Activated gamma-delta T cell (primary cell): ENCODE results near the gene POP7.
"Not testable (repeated sequence)": the region's sequence is repeated elsewhere in the genome, so short reads cannot be mapped to it uniquely, and the experiment has no call there.

ENCODE experiments used
- DNase-seq: peaks from one replicate; lab custom pipeline; 2025; lab: John Stamatoyannopoulos, UW
- total RNA-seq, 2 donors: gene quantifications; one replicate each; lab custom pipeline; 2026; lab: John Stamatoyannopoulos, UW

The POP7 gene
- total RNA-seq = 13.1 to 14.8 reads per million in 2 donors

DNA sequence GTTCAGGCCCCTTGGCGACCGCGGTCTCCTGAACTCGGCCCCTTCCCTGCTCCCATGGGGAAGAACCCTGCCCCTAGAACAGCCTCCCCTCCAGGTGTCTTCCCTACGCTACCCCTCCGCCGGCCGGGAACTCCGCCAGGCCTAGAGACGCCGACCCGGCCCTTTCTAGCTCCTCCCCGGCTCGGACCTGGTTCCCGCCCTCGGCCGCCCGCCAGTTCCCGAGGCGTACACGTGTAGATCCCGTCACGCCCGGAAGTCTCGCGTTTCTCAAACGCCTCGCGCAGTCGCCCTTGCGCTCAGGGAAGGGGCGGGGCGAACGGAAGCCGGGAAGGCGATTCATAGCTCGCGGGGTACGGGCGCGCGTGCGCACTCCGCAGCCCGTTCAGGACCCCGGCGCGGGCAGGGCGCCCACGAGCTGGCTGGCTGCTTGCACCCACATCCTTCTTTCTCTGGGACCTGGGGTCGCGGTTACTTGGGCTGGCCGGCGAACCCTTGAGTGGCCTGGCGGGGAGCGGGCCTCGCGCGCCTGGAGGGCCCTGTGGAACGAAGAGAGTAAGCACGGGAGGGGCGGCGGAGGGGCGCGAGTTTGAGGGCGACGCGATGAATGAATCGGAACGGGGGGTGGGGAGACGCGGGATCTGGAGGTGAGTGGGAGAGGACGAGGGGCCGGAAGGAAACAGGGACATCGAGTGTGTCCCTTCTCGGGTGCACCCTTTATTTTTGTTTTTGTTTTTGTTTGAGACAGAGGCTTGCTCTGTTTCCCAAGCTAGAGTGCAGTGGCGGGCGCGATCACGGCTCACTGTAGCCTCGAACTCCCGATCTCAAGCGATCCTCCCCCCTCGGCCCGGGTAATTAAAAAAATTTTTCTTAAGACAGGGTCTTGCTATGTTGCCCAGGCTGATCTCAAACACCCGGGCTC is at the start of gene POP7:
Gene POP7, plus strand, starts transcription at position 369 of the 919 bp plus-strand sequence. CDS start 710 bp downstream, outside the sequence.
- peak; percentile 95 for DNase-seq

DNA sequence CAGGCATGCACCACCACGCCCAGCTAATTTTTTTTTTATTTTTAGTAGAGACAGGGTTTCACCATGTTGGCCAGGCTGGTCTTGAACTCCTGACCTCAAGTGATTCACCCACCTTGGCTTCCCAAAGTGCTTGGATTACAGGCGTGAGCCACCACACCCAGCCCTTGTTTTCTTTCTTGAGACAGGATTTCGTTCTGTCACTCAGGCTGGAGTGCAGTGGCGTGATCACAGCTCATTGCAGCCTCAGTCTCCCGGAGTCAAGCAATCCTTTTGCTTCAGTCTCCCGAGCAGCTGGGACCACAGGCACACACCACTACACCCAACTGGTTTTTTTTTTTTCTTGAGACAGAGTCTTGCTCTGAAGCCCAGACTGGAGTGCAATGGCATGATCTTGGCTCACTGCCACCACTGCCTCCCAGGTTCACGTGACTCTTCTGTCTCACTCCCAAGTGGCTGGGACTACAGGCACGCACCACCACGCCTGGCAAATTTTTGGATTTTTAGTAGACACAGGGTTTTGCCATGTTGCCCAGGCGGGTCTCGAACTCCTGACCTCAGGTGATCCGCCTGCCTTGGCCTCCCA is 43.6 kb upstream of the POP7 start:
- not testable (repeated sequence) for DNase-seq

DNA sequence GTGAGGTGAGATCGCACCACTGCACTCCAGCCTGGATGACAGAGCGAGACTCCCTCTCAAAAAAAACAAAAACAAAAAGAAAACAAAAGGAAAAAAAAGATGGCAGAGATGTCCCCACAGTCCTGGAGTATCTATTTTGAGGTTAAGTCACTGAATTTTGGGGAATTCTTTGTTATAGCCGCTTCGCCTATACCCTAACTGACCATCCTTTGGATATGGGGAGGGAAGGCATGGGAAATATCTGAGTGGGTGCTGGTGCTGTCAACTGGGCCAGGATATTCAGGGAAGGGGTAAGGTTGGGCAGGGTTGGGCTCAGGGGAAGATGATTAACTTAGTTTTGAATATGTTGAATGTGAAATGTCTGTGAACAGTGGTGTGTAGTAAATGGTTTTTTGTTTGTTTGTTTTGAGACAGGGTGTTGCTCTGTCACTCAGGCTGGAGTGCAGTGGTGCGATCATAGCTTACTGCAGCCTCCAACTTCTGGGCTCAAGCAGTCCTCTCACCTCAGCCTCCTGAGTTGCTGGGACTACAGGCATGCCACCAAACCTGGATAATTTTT is 40.7 kb upstream of the POP7 start:
- DNase-seq = no peak

DNA sequence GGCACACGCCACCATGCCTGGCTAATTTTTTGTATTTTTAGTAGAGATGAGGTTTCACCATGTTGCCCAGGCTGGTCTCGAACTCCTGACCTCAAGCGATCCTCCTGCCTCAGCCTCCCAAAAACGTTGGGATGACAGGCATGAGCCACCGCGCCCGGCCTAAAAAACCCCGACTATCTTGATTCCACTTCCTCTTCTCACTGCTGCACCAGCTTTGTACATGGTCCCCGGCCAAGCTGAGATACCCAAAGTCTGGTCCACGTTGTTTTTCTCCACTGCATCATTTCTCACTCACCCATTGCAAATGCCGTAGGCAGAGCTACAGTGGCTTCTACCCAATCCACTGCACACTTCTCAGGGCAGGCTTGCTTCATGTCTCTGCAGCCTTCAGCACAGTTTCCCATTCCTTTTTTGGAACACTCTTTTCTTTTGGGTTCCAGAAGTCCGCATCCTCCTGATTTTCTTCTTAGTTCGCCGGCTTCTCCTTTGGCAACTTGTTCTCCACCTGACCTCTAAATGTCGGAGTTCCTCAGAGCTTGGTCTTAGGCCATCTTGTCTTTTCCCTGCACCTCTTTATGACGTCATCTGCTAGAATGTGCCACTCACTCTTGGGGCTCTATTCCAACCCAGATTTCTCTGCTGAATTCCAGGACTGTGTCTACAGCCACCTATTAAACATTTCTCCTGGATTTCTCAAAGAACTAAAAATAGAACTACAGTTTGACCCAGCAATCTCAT is 38.4 kb upstream of the POP7 start:
- DNase-seq = no peak

DNA sequence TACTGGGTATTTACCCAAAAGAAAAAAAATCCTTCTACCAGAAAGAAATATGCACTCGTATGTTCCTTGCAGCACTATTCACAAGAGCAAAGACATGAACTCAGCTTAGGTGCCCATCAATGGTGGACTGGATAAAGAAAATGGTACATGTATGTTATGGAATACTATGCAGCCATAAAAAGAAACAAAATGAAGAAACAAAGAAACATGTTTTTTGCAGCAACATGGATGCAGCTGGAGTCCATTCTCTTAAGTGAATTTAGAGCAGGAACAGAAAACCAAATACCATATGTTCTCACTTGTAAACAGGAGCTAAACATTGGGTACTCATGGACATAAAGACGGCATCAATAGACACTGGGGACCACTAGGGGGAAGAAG is 37.9 kb upstream of the POP7 start:
- no peak for DNase-seq

DNA sequence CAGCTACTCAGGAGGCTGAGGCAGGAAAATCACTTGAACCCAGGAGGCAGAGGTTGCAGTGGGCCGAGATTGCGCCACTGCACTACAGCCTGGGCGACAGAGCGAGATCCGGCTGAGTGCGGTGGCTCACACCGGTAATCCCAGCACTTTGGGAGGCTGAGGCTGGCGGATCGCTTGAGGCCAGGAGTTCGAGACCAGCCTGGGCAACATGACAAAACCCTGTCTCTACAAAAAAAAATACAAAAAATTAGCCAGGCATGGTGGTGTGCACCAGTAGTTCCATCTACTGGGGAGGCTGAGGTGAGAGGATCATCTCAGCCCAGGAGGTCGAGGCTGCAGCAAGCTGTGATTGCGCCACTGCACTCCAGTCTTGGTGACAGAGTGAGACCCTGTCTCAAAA is 36.8 kb upstream of the POP7 start:
- DNase-seq = not testable (repeated sequence)

DNA sequence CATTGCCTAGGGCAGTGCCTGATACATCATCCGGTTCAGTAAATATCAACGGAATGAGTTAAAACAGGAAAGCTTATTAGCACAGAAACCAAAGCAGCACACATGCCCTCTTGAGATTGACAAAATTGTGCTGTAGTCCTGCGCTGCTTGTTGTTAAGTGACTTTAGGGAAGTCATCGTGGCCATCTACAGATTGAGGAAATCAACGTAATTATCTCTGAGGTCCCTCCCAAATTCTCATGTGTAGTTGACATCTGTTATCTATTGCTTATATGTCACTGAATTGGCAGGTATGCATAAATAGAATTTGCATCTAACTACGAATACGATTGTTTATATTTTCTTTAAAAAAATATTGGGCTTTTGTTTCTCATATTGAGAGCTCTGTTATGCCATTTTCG is 35.8 kb upstream of the POP7 start:
- no peak for DNase-seq

DNA sequence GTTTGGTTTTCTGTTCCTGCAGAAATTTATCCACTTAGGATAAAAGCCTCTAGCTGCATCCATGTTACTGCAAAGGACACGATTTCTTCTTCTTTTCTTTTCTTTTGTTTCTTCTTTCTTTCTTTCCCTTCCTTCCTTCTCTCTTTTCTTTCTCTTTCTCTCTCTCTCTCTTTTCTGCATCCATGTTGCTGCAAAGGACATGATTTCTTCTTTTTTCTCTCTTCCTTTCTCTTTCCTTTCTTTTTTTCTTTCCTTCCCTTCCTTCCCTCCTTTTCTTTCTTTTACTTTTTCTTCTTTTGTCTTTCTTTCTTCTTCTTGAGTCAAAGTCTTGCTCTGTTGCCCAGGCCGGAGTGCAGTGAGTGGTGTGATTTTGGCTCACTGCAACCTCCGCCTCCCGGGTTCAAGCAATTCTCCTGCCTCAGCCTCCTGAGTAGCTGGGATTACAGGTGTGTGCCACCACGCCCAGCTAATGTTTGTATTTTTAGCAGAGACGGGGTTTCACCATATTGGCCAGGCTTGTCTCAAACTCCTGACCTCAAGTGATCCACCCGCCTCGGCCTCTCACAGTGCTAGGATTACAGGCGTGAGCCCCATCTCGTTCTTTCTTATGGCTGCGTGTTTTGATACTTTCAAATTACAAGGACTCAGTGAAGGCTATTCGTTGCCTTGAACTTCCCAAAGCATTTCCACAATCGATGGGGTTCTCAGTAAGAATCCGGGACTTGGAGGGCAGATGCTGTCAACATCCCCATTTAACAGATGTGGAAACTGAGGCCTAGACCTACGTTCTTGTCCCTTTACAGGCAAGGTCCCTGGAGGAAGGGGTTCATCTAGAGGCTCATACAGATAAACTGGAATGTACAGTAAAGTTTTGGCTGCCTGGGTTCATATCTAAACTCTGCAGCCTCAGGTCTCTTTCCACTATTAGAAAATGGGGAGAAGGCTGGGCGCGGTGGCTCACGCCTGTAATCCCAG is 34.3 kb upstream of the POP7 start:
- no peak for DNase-seq

DNA sequence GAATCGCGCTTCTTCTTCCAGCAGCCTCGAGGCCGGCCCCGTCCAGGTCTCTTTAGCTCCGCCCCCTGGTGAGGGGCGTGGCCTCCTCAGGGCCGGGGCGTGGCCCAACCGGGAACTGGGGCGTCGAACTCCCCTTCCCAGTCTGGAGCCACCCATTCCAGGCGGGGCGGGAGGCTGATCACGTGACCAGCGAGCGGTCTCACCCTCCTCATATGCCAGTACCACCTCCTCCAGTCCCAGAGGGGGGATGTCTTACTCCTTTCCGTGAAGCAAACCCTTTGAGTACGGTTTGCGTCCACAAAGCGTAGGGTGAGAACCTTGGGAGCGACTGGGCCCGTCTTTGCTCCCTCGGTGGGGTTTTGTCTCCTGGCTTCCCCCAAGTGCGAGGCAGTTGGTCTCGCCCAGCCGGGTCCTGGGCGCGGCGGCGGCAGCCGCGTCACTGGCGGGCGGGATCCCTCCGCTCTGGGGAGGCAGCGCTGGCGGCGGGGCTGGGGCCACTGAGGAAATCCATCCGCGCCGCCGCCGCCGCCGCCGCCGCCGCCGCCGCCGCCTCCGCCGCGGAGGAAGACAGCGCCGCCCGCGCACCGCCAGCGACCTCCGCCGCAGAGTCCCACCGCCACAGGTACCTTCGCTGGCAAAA is 32.5 kb upstream of the POP7 start, which contains the start of gene GNB2:
Gene GNB2, plus strand, starts transcription at position 439 of the 640 bp plus-strand sequence. CDS start 2,526 bp downstream, outside the sequence.
- peak; percentile 95 for DNase-seq

DNA sequence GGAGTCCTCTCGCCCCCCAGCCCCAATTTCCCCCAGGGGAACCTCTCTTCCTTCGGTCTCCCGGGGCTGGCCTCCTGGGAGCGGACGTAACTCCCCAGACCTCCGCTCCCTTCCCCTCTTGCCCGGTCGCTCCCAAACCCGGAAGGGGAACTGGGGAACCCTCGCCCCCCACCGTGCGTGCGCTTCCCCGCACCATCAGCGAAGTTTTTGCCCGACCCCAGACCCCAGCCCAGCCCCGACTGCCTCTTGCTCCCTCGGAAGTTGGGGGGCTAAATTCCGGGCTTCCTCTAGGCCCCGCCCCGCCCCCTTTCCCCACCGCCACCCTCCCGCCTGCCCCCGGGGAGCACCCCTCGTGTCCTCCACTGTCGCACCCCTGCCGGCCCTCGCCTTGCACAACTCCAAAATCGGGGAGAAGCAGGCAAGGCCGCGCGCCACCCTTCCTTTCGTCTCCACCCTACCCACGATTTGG is 31.9 kb upstream of the POP7 start:
- peak; percentile 34 for DNase-seq

DNA sequence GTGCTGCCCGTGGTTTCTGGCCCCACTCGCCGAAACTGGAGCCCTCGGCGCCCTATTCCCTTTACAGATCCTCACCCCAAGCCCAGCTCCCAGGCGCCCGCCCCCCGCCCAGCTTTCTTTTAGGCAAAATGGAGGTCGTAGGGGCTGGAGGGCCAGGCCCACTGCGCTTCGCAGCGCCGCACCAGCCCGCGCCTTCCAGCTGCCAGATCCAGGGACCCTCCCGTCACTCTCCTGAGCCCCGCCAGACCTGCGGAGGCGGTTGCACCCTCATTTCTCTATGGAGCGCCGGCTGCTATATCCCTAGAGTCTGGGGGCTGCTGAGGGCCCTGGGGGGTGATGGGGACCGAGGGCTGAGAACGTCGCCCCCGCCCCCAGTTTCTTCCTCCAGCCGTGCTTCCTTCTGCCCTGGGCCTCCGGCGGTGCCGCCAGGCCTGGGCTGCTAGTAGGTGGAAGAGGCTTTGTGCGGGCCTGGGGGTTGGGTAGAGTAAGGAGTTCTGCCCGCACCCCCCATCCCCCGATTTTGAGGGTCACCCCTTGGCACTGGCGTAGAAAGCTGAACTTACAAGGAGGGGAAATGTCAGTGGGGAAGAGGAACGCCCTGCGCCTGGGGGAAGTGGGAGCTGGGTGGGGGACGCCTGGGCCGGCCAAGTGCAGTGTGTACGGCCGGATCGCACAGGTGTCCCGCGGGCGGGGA is 31.4 kb upstream of the POP7 start:
- no peak for DNase-seq

DNA sequence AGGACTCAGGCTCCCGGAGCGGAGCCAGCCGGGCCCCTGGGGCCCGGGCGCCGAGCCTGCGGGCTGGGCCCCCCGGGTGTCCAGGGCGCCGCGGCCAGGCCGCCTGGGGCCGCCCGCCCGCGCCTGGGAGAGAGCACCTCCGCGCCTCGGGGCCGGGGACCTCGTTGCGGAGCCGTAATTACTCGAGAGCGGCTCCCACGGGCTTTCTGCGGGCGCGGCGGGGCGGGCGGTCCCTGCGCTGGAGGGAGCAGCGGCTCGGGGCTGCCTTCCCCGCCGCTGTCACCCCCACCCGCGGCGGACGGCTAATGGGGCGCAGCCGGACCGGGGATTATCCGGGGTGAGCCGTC is 30.8 kb upstream of the POP7 start:
- DNase-seq = peak; percentile 56

DNA sequence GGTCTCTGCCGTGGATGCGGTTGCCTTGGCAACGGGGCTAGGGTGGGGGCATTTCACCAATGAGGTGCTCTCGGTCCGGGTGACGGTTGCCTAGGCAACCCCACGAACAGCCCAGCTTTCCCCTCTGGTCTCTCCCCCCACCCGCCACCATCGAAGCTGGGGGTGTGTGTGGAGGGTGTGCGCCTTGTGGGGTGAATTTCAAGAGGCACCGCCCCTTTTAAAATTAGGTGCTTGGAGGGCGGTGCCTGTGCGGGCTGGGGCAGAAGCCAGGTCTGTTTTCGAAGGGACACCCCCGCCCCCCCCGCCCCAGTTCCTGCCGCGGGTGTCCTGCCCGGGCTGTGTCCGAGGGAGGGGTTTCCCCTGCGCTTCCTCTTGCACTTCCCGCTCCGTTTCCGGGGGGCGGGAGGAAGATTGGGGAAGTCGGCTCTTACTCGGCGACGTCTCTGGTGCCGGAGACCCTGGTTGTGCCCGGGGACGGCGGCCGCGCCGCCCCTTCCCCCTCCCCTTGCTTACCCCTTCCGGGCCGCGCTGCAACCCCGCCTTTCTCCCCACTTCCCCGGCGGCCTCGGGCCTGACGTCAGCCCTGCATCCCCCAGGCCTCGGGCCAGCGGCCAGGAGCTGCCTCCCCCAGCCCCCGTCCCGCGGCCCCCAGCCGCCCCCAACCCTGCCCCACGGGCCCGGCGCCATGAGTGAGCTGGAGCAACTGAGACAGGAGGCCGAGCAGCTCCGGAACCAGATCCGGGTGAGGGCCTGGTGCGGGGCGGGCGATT is 30.2 kb upstream of the POP7 start:
- peak; percentile 95 for DNase-seq

DNA sequence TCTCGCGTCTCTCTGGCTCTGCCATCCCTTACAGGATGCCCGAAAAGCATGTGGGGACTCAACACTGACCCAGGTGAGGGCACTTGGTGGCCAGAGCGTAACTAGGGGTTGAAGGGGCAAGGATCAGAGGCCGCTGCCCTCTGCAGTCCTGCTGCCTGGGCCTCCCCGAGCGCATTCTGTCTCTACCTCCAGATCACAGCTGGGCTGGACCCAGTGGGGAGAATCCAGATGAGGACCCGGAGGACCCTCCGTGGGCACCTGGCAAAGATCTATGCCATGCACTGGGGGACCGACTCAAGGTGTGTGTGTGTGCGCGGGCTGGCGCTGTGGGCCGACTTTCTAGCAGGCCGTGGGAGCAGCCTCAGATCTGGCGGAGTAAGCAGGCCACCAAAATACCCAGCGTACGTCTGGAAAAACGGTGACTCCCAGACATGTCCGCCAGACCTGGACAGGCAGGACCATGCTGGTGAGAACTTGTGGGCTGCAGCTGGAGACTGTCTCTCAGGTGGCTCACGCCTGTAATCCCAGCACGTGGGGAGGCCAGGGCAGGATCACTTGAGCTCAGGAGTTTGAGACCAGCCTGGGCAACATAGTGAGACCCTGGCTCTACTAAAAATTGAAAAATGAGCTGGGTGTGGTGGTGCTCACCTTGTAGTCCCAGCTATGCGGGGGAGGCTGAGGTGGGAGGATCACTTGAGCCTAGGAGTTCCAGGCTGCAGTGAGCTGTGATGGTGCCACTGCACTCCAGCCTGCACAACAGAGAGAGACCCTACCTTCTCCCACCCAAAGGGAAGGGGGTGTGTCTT is 29.2 kb upstream of the POP7 start:
- no peak for DNase-seq

DNA sequence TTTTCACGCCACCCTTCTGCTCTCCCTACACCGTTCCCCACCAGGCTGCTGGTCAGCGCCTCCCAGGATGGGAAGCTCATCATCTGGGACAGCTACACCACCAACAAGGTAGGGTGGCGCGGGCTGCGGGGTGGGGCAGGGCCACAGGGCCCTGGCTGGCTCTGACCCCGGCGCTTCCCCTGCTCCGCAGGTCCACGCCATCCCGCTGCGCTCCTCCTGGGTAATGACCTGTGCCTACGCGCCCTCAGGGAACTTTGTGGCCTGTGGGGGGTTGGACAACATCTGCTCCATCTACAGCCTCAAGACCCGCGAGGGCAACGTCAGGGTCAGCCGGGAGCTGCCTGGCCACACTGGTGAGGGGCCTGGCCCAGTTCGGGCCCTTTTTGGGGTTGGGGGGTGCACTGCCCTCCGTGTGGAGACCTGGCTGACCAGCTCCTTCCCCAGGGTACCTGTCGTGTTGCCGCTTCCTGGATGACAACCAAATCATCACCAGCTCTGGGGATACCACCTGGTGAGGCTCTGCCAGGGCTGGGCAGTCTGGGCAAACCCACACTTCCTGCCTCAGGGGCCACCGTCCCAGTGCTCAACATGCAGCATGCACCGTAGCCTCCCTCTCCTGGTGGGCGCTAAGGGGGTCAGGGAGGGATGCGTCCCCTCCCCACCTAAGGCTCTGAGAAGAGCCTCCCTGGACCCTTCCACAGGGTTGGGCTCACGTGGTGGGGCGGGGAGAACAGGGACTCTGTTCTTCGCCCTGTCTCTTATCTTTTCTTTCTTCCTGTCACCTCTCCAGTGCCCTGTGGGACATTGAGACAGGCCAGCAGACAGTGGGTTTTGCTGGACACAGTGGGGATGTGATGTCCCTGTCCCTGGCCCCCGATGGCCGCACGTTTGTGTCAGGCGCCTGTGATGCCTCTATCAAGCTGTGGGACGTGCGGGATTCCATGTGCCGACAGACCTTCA is 28.3 kb upstream of the POP7 start:
- no peak for DNase-seq

DNA sequence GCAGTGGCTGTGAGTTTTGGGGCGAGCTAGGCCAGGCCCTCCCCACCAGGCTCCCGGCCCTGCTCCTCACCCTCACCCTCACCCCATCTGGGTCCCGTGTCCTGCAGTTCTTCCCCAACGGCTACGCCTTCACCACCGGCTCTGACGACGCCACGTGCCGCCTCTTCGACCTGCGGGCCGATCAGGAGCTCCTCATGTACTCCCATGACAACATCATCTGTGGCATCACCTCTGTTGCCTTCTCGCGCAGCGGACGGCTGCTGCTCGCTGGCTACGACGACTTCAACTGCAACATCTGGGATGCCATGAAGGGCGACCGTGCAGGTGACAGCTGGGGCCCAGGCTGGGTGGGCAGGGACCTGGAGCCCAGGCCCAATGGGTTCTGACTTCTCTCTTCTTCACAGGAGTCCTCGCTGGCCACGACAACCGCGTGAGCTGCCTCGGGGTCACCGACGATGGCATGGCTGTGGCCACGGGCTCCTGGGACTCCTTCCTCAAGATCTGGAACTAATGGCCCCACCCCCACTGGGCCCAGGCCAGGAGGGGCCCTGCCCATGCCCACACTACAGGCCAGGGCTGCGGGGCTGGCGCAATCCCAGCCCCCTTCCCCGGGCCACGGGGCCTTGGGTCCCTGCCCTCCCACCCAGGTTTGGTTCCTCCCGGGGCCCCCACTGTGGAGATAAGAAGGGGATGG is 27.5 kb upstream of the POP7 start:
- no peak for DNase-seq
